ENCODE data around the gene SIX4.

Gene SIX4

DNA sequence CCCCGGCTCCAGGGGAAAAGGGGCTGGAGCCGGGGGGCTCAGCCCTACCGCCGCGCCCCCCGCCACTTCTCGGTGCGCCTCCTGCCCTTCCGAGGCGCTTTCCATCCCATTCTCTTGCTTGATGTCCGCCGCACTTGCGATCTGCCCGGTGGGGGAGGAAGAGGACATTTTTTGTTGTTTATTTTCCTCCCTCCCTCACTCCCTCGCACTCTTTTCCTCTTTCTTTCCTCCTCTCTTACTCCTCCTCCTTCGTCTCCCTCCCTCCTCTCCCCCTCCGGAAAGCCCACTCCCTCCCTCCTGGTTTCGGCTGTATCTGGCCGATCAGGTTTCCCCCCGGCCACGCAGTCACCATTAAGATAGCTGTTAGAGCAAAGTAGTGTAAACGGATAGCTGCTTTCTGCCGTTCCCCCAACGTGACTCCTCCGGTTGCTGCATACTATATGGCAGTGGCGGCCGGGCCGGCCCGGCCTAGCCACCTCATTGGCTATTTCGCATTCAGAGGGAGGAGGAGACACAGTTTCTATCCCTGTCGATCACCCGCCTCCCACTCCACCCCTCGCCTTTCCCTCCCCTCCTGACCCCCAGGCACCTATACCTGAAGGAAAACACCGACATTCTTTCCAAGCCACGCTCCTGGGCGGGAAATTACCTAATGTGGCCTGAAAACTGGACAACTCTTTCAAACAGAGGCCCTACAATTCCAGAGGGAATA is at the start of gene SIX4:
Gene SIX4, minus strand, starts transcription at position 445 of the 712 bp plus-strand sequence. Its CDS starts 277 bp downstream, at position 168.
- peak within 1 kb of the TSS; percentile 56 for H3K4me3 ChIP-seq (ENCODE audit: low read depth, low read length)
- TF ChIP-seq, protein P1, sequence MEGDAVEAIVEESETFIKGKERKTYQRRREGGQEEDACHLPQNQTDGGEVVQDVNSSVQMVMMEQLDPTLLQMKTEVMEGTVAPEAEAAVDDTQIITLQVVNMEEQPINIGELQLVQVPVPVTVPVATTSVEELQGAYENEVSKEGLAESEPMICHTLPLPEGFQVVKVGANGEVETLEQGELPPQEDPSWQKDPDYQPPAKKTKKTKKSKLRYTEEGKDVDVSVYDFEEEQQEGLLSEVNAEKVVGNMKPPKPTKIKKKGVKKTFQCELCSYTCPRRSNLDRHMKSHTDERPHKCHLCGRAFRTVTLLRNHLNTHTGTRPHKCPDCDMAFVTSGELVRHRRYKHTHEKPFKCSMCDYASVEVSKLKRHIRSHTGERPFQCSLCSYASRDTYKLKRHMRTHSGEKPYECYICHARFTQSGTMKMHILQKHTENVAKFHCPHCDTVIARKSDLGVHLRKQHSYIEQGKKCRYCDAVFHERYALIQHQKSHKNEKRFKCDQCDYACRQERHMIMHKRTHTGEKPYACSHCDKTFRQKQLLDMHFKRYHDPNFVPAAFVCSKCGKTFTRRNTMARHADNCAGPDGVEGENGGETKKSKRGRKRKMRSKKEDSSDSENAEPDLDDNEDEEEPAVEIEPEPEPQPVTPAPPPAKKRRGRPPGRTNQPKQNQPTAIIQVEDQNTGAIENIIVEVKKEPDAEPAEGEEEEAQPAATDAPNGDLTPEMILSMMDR (IDR thresholded peaks at IDR 0.05; ENCODE audit: borderline replicate concordance, insufficient read depth, low read depth, low read length) = no peak

DNA sequence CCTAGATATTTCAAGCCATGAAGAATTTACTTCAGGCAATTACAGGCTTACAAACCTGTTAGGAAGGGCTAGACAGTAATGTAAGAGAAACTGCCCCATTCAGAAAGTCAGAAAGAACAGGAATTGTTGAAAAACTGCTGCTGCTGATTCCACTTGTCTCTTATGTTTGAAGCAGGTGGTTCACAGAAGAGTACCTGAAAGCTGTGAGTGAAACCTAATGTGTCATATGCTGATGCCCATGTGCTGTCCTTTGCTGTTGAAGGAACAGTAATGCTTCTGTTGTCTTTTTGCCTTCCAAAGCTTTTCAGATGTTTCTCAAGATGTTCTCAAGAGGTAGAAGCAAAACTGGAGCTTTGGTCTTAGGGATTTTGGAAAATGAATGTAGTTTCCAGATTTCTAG is 49.4 kb upstream of the SIX4 start:
- TF ChIP-seq, protein P1 (IDR thresholded peaks at IDR 0.05; ENCODE audit: borderline replicate concordance, insufficient read depth, low read depth, low read length) = no peak
- H3K4me3 ChIP-seq (ENCODE audit: low read depth, low read length) = no peak overlapping the region

DNA sequence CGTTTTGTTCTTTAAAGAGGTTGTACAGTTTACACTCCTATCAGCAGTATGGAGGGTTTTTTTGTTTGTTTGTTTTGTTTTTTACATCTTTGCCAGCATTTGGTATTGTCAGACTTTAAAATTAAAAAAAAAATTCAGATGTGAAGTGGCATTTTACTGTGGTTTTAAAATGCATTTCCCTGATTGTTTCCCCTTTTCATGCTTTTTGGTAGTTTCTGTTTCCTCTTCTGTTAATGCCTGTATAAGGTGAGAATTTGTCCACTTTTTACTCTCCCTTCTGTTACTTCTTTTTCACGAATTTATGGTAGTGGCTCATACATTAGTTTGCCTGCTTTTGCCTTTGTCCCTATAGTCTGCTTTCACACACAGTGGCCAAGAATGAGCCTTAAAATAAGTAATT is 47.0 kb upstream of the SIX4 start:
- TF ChIP-seq, protein P1 (IDR thresholded peaks at IDR 0.05; ENCODE audit: borderline replicate concordance, insufficient read depth, low read depth, low read length) = no peak
- no peak overlapping the region for H3K4me3 ChIP-seq (ENCODE audit: low read depth, low read length)

DNA sequence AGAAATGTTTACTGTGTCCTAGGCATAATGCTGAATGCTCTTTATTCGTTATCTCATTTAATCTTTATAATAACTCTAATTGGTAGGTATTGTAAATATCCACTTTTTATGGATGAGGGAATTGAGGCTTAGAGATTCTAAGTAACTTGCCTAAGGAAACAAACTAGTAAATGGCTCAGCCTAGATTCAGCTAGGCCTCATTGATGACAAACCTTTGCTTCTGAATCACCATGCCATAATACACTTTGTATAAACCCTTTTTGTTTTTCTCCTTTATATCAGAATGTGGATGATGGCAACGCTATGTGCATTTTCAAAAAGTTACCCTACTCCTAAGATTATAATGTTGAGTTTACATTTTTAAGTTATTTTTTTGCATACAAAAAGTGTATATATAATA is 44.5 kb upstream of the SIX4 start:
- TF ChIP-seq, protein P1 (IDR thresholded peaks at IDR 0.05; ENCODE audit: borderline replicate concordance, insufficient read depth, low read depth, low read length) = no peak
- H3K4me3 ChIP-seq (ENCODE audit: low read depth, low read length) = no peak overlapping the region

DNA sequence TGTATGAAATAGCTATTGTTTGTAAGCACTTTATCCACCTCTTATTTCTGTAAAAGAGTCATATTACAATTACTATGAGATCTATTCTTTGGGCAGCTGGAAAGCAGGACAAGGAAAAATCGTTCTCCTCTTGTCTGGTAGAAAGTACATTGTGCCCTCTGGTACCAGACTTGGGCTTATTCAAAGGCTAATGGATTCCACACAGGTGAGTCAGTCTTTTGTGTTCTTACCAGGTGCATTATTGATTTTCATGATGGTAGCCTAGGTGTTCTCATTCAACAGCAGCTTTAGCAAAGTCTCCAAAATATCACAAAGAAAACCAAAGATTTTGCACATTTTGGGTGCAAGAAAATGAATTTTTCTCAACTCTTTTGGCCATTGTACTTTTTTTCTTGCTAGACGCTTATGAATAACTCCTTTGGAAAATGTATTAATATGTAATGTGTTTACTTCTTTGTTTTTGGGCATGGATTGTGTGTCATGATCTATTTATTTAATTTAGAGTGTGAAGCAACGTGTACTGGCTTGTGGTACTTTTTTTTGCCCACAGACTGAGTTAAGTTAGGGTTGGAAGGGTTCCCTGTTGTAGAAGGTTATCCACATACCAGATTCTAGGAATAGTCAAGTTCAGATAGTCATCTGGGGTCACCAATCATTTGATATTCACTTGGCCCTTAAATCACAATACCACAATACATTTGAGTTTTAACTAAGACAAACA is 36.7 kb upstream of the SIX4 start:
- TF ChIP-seq, protein P1 (IDR thresholded peaks at IDR 0.05; ENCODE audit: borderline replicate concordance, insufficient read depth, low read depth, low read length) = no peak
- H3K4me3 ChIP-seq (ENCODE audit: low read depth, low read length) = no peak overlapping the region

DNA sequence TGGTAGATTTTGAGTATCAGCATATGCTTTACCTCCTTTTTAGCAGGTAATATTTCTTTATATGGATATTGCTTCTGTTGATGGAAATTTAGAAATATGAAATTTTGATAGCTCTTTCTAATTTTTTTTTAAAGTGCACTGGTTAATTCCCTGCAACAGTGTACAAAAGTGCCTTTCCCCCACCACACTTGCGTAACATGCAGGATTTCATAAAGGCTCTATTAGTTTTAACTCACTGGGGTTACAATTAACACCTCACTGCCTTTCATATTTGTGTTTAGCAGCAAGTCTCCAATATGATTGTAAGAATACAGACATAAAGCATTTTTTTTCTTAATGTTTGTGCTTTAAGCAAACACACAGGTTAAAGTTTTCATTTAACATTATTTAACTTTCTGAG is 36.1 kb upstream of the SIX4 start:
- TF ChIP-seq, protein P1 (IDR thresholded peaks at IDR 0.05; ENCODE audit: borderline replicate concordance, insufficient read depth, low read depth, low read length) = no peak

DNA sequence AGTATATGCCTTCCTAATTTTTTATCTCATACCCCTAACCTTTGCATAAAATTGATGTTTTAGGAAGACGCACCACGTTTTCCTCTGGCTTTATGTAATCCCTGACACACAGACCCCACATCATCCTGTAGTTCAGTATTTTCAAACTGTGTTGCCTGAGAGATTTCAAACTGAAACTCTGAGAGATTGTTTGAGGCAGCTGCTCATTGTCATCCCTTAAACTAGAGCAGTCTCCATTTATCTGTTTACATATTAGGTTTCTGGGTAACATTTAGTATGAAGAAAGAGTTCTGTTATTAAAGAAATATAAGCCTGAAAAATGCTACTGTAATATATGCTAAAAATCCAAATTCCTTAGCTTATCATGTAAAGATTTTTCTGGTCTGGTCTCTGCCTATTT is 34.7 kb upstream of the SIX4 start:
- TF ChIP-seq, protein P1 (IDR thresholded peaks at IDR 0.05; ENCODE audit: borderline replicate concordance, insufficient read depth, low read depth, low read length) = no peak

More for the DNA sequence above, 36.1 kb upstream of the SIX4 start:
- H3K4me3 ChIP-seq (ENCODE audit: low read depth, low read length) = no peak overlapping the region

More for the DNA sequence above, 34.7 kb upstream of the SIX4 start:
- no peak overlapping the region for H3K4me3 ChIP-seq (ENCODE audit: low read depth, low read length)

All from GM12875 (cell line).